ENCODE data around the gene DGCR2.

DNA sequence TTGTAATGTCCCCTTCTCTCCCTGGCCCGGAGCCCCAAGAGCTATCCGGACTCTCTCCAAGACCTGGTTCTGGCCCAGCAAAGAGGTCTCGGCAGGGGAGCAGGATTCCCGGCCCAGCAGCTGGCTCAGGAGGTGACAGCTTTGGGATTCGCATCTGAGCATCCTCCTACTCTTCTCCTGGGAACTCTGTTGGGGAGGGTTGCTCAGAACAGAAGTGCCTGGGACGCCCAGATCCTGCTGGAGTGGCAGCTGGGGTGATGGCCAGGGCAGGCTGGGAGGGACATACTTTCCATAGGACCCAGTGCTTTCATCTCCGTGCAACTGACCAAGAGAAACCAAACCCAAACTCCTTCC is 102.6 kb downstream of the DGCR2 start:
- TF ChIP-seq CTCF (IDR thresholded peaks at IDR 0.05 in 2 of 3, conservative IDR thresholded peaks at IDR 0.05 in 1 of 3; ENCODE audit: borderline replicate concordance in 1 of 3, insufficient read depth in 1 of 3, low read depth in 2 of 3, low read length in 2 of 3): no peak
- no peak for TF ChIP-seq EZH2phosphoT487 (IDR thresholded peaks at IDR 0.05; ENCODE audit: borderline replicate concordance)
- no peak for TF ChIP-seq POLR2A (IDR thresholded peaks at IDR 0.05; ENCODE audit: borderline replicate concordance, extremely low read depth, insufficient read depth, insufficient read length)
- no peak for TF ChIP-seq EZH2 (IDR thresholded peaks at IDR 0.05)
- TF ChIP-seq MAX (IDR thresholded peaks at IDR 0.05): no peak
- TF ChIP-seq YY1 (IDR thresholded peaks at IDR 0.05; ENCODE audit: extremely low read depth, insufficient replicate concordance, low read depth, low read length): no peak
- no peak for TF ChIP-seq RAD21 (IDR thresholded peaks at IDR 0.05; ENCODE audit: low read depth)
- TF ChIP-seq ZNF274 (IDR thresholded peaks at IDR 0.05; ENCODE audit: low read depth, low read length): no peak
- TF ChIP-seq ZFX (IDR thresholded peaks at IDR 0.05): no peak
- TF ChIP-seq REST (IDR thresholded peaks at IDR 0.05; ENCODE audit: low read depth): no peak
- TF ChIP-seq POLR2AphosphoS5 (IDR thresholded peaks at IDR 0.05; ENCODE audit: low read depth, low read length): no peak
- TF ChIP-seq ELF1 (IDR thresholded peaks at IDR 0.05; ENCODE audit: borderline replicate concordance, low read depth): no peak
- no peak for TF ChIP-seq EGR1 (IDR thresholded peaks at IDR 0.05; ENCODE audit: low read depth)
- TF ChIP-seq CEBPB (IDR thresholded peaks at IDR 0.05; ENCODE audit: low read depth): no peak
